HG03460 (cell line): ENCODE data around the gene SYNE3.

Experiments
- ATAC-seq: cut with Tn5 transposase; IDR thresholded peaks from one replicate; pipeline ENCODE4 v1.9.1; 2021; ENCODE audit not compliant: unreplicated experiment

The SYNE3 gene

GRCh38 chr14:95516554-95517181, at the start of gene SYNE3:
SYNE3 (minus strand) TSS chr14:95516650; CDS start chr14:95475821, 40,829 bp downstream.
- ATAC-seq = peak; percentile 43

- no peak for ATAC-seq
Measured at GRCh38 chr14:95564060-95564459, 47.6 kb upstream of the SYNE3 start.

- no peak for ATAC-seq
Measured at GRCh38 chr14:95562892-95563685, 46.6 kb upstream of the SYNE3 start.

- ATAC-seq = peak; percentile 87
Measured at GRCh38 chr14:95561001-95561412, 44.6 kb upstream of the SYNE3 start.

- ATAC-seq = no peak
Measured at GRCh38 chr14:95559203-95559602, 42.8 kb upstream of the SYNE3 start.

GRCh38 chr14:95557832-95558231, 41.4 kb upstream of the SYNE3 start:
- ATAC-seq = no peak

- ATAC-seq = no peak
Measured at GRCh38 chr14:95557291-95557690, 40.8 kb upstream of the SYNE3 start.

GRCh38 chr14:95555053-95555452, 38.6 kb upstream of the SYNE3 start:
- ATAC-seq = no peak

GRCh38 chr14:95553141-95553540, 36.7 kb upstream of the SYNE3 start:
- ATAC-seq = no peak

- no peak for ATAC-seq
Measured at GRCh38 chr14:95551435-95551834, 35.0 kb upstream of the SYNE3 start.

- ATAC-seq = no peak
Measured at GRCh38 chr14:95549656-95550585, 33.5 kb upstream of the SYNE3 start.

GRCh38 chr14:95548328-95548929, 32.0 kb upstream of the SYNE3 start:
- no peak for ATAC-seq

GRCh38 chr14:95547626-95548327, 31.3 kb upstream of the SYNE3 start:
- no peak for ATAC-seq

- ATAC-seq = no peak
Measured at GRCh38 chr14:95547272-95547625, 30.8 kb upstream of the SYNE3 start.

GRCh38 chr14:95545515-95546168, 29.2 kb upstream of the SYNE3 start:
- no peak for ATAC-seq

GRCh38 chr14:95544588-95544987, 28.1 kb upstream of the SYNE3 start:
- no peak for ATAC-seq

GRCh38 chr14:95543021-95543420, 26.6 kb upstream of the SYNE3 start:
- ATAC-seq = no peak

GRCh38 chr14:95541932-95542930, 25.8 kb upstream of the SYNE3 start:
- no peak for ATAC-seq

GRCh38 chr14:95541346-95541745, 24.9 kb upstream of the SYNE3 start:
- ATAC-seq = no peak
